Naive B cell (primary cell): ENCODE results near the gene DENND1C. TPM values are rescaled to one million over a fixed set of nuclear protein-coding genes. Genes with fewer than 3 reads are reported as not detected.

ENCODE experiments used
- ATAC-seq, 2 donors: fragments of 150-1000 bp; cut with Tn5 transposase; 2 replicates each; pipeline ENCODE4 v1.10.0; 2021; ENCODE audit warnings: low read depth in 2 of 2, mild to moderate bottlenecking in 2 of 2, moderate library complexity in 2 of 2
- DNase-seq: peaks from one replicate; pipeline ENCODE4 v3.0.0; 2022
- H3K27ac Mint-ChIP-seq, 6 donors: one replicate each; pipeline ENCODE4 v1.8.0; 2020 to 2022; ENCODE audit warnings: mild to moderate bottlenecking in 6 of 6, mixed read lengths in 6 of 6, moderate library complexity in 5 of 6, inconsistent platforms in 2 of 6
- H3K27me3 Mint-ChIP-seq, 3 donors: one replicate each; pipeline ENCODE4 v1.8.0; 2021 to 2022; ENCODE audit warnings: mixed read lengths in 3 of 3, mild to moderate bottlenecking in 1 of 3
- H3K36me3 Mint-ChIP-seq, 2 donors: one replicate each; pipeline ENCODE4 v1.8.0; 2020 to 2022; ENCODE audit warnings: mixed read lengths in 2 of 2, inconsistent platforms in 1 of 2, mild to moderate bottlenecking in 1 of 2
- H3K4me1 Mint-ChIP-seq, 3 donors: one replicate each; pipeline ENCODE4 v1.8.0; 2020 to 2022; ENCODE audit warnings: mixed read lengths in 3 of 3, inconsistent platforms in 1 of 3, mild to moderate bottlenecking in 1 of 3, moderate library complexity in 1 of 3
- H3K4me3 Mint-ChIP-seq, 8 donors: one replicate each; pipeline ENCODE4 v1.8.0; 2020 to 2022; ENCODE audit warnings: mild to moderate bottlenecking in 8 of 8, mixed read lengths in 8 of 8, moderate library complexity in 8 of 8, inconsistent platforms in 2 of 8
- H3K9me3 Mint-ChIP-seq, 7 donors: one replicate each; pipeline ENCODE4 v1.8.0; 2020 to 2022; ENCODE audit warnings: mixed read lengths in 7 of 7, mild to moderate bottlenecking in 5 of 7, inconsistent platforms in 2 of 7, moderate library complexity in 1 of 7
- polyA plus RNA-seq, 6 donors: library from polyadenylated mRNA; unstranded; fragments of 300-500 nt; fragmentation: Illumina TruSeq; gene quantifications; one replicate each; pipeline ENCODE4 v1.2.3, GENCODE V29; 2021; ENCODE audit warnings: low read depth in 6 of 6

DENND1C gene
- polyA plus RNA-seq, 6 donors from 2014 or later: 36.5 to 72.3 (median 39.3) TPM

- DNase-seq (no peak), ATAC-seq (no peak)
- Mint-ChIP-seq H3K4me3 (no peak overlapping the region), H3K27ac (peak overlapping the region in 1 of 6 donors; percentile 17), H3K27me3 (peaks cover 0 to 13% (median 12%) of the 10 kb centered on the region in 3 donors), H3K4me1 (peaks cover 11 to 17% (median 16%) of the 10 kb centered on the region in 3 donors), H3K9me3 (no peaks in the 10 kb centered on the region), H3K36me3 (peaks cover 0 to 16% of the 10 kb centered on the region in 2 donors)
Observed at GRCh38 chr19:6466526-6467248, 14.9 kb downstream of the DENND1C start.

DNA sequence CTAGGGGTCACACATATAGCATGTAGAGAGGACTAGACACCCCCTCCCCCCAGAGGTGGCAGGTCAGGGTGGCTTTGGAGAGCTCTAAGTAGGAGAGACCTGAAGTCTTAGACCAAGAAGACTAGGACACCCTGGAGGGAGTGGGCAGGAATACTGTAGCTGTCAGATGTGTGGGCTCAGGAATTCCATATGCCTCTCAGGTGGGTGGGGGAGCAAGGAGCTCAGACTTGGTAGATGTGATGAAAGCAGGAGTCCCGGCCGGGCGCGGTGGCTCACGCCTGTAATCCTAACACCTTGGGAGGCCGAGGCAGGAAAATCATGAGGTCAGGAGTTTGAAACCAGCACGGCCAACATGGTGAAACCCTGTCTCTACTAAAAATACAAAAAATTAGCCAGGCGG is 15.9 kb downstream of the DENND1C start:
- Mint-ChIP-seq H3K9me3 (no peaks in the 10 kb centered on the region), H3K4me3 (peak overlapping the region in 2 of 8 donors; percentile 6 to 9), H3K36me3 (peaks cover 0 to 16% of the 10 kb centered on the region in 2 donors), H3K27ac (peak overlapping the region in 4 of 6 donors; percentile 44 to 89 (median 58)), H3K27me3 (peaks cover 0 to 13% (median 12%) of the 10 kb centered on the region in 3 donors), H3K4me1 (peaks cover 12 to 17% (median 17%) of the 10 kb centered on the region in 3 donors)
- DNase-seq: no peak
- no peak for ATAC-seq

- H3K4me1 Mint-ChIP-seq: peaks cover 19 to 23% (median 19%) of the 10 kb centered on the region in 3 donors
- H3K4me3 Mint-ChIP-seq: peak overlapping the region in 7 of 8 donors; percentile 1 to 64 (median 53)
- H3K27me3 Mint-ChIP-seq: peaks cover 0 to 13% (median 12%) of the 10 kb centered on the region in 3 donors
- H3K36me3 Mint-ChIP-seq: peaks cover 0 to 16% of the 10 kb centered on the region in 2 donors
- H3K9me3 Mint-ChIP-seq: no peaks in the 10 kb centered on the region
- no peak for DNase-seq
- H3K27ac Mint-ChIP-seq: peak overlapping the region in 2 of 6 donors; percentile 48 to 74
- no peak for ATAC-seq
Observed at GRCh38 chr19:6465006-6465405, 16.6 kb downstream of the DENND1C start.

- H3K4me1 Mint-ChIP-seq: peaks cover 20 to 25% (median 21%) of the 10 kb centered on the region in 3 donors
- no peak for ATAC-seq
- no peaks in the 10 kb centered on the region for H3K9me3 Mint-ChIP-seq
Observed at GRCh38 chr19:6464070-6464873, 17.3 kb downstream of the DENND1C start, which contains the start of gene CRB3. TSS of gene CRB3 (plus strand) at chr19:6464271. CDS start at chr19:6464702, 431 bp downstream.

DNA sequence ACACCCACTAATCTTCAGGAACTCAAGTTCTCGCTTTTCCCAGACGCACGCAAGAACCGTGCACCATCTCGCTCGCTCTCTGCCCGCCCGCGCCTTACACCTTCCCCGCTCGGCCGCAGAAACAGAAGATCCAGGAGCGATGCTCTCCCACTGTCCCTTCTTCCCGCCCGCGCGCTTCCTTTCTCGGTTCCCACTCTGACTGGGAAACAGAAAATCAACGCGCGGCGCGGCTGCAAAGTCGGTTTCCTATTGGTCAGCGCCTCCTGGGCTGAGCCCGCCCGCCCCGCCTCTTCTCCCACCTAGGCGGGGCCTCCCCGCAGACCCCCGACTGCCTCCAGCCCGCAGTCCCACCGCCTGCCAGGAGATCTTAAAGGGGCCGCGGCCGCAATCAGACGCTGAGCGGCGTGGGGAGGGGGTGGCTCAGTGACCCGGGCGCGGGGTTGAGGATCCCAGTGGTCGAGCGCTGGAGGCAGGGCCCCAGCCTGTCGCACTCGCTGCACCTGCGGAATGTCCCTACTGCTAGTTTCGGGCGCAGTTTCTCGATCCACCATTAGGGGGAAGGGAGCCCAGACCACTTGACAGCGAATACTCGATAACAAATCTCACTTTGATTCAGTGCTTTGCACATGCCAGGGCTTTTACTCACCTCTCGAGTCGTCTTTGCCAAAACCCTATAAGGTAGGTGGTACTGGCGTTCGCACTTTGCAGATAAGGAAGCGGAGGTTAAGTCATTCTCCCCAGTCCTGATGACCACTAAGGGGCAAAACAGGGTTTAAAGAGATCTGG is 21.3 kb downstream of the DENND1C start:
- peak; percentile 95 for DNase-seq
- peak overlapping the region; percentile 35 to 94 (median 89) for H3K27ac Mint-ChIP-seq
- H3K36me3 Mint-ChIP-seq: no peaks in the 10 kb centered on the region
- peaks cover 24 to 33% (median 30%) of the 10 kb centered on the region in 3 donors for H3K4me1 Mint-ChIP-seq
- peaks cover 0 to 3% (median 0%) of the 10 kb centered on the region in 7 donors for H3K9me3 Mint-ChIP-seq
- peak; percentile 82 to 83 for ATAC-seq
- H3K4me3 Mint-ChIP-seq: peak overlapping the region; percentile 91 to 99 (median 94)
- peaks cover 0 to 13% (median 8%) of the 10 kb centered on the region in 3 donors for H3K27me3 Mint-ChIP-seq

More at GRCh38 chr19:6464070-6464873, 17.3 kb downstream of the DENND1C start, which contains the start of gene CRB3:
- Mint-ChIP-seq H3K27me3 (peaks cover 0 to 13% (median 12%) of the 10 kb centered on the region in 3 donors), H3K4me3 (peak within 1 kb of the TSS; percentile 56 to 71 (median 64)), H3K36me3 (peaks cover 0 to 9% of the 10 kb centered on the region in 2 donors), H3K27ac (peak within 1 kb of the TSS in 2 of 6 donors; percentile 48 to 74)
- DNase-seq: no peak

DNA sequence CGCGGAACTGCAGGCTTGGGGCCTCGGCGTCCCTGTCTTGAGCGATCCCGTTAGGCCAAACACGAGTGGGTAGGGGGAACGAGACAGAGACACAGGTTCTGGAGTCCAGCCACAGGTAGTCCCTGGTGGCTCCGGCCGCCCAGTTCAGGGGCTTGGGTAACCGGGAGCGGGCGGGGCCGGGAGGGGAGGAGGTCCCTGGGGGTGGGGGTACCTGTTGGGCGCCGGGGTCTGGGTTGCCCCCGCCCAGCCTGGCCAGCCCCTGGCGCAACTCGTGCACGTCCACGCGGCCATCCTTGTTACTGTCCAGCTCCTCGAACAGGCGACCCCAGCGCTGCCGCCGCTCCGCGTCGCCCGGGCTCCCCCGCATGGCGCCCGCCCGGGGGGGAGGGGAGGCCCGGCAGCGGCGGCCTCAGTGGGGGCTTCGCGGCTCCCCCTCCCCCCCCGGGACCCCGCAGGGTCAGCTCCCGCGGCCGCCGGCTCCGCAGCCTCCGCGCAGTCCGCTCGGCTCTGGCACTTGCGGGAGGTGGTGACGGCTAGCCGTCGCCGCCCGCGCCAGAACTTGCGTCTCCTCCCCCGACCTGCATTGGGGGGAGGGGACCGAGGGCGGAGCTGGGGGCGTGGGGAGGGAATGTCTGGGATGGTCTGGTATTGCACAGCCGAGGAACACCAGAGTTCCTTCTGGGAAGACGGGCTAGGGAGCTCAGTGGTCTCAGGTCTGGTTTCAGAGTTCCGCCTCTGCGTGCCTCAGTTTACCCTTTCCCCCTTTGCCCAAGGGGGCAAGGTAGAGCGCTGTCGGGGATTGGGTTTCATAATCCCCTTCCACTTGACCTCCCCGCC is 22.1 kb downstream of the DENND1C start, which contains the start of gene SLC25A23:
Gene SLC25A23, minus strand, starts transcription at position 531 of the 837 bp plus-strand sequence. Its CDS starts 164 bp downstream, at position 367.
- H3K27me3 Mint-ChIP-seq: peaks cover 0 to 6% (median under 1%) of the 10 kb centered on the region in 3 donors
- peak within 1 kb of the TSS; percentile 91 to 99 (median 94) for H3K4me3 Mint-ChIP-seq
- ATAC-seq (peak; percentile 12 to 16), DNase-seq (peak; percentile 32)
- peaks cover 17 to 33% (median 22%) of the 10 kb centered on the region in 3 donors for H3K4me1 Mint-ChIP-seq
- peak within 1 kb of the TSS; percentile 35 to 94 (median 92) for H3K27ac Mint-ChIP-seq
- H3K9me3 Mint-ChIP-seq: peaks cover 0 to 6% (median 0%) of the 10 kb centered on the region in 7 donors
- no peaks in the 10 kb centered on the region for H3K36me3 Mint-ChIP-seq

GRCh38 chr19:6458695-6459261 is 22.8 kb downstream of the DENND1C start:
- H3K27ac Mint-ChIP-seq: peak overlapping the region in 3 of 6 donors; percentile 47 to 92 (median 77)
- peaks cover 3 to 5% of the 10 kb centered on the region in 2 donors for H3K36me3 Mint-ChIP-seq
- peaks cover 14 to 28% (median 18%) of the 10 kb centered on the region in 3 donors for H3K4me1 Mint-ChIP-seq
- ATAC-seq (no peak), DNase-seq (no peak)
- peaks cover 0 to 10% (median 3%) of the 10 kb centered on the region in 7 donors for H3K9me3 Mint-ChIP-seq
- H3K27me3 Mint-ChIP-seq: no peaks in the 10 kb centered on the region
- peak overlapping the region; percentile 72 to 93 (median 88) for H3K4me3 Mint-ChIP-seq

GRCh38 chr19:6457958-6458694 is 23.5 kb downstream of the DENND1C start:
- Mint-ChIP-seq H3K4me3 (peak overlapping the region; percentile 25 to 93 (median 88)), H3K27ac (peak overlapping the region in 2 of 6 donors; percentile 77 to 92), H3K4me1 (peaks cover 14 to 27% (median 18%) of the 10 kb centered on the region in 3 donors), H3K36me3 (peaks cover 6 to 8% of the 10 kb centered on the region in 2 donors), H3K27me3 (no peaks in the 10 kb centered on the region), H3K9me3 (peaks cover 0 to 13% (median 7%) of the 10 kb centered on the region in 7 donors)
- DNase-seq (no peak), ATAC-seq (no peak)

DNA sequence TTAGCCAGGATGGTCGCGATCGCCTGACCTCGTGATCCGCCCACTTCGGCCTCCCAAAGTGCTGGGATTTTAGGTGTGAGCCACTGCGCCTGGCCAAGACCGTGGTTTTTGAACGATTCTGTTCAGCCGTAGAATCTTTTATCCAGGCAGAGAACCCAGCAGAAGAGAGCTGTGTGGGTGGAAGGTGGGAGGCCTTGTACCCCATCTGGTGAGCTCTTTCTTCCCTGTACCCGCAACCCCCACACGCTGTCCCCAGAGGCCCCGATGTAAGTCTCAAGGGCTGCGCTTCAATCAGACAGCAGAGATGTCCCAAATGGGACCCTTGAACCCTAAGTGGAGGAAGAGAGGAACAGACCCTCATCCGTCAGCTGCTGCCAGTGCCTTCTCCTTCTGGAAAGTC is 25.7 kb downstream of the DENND1C start:
- H3K4me3 Mint-ChIP-seq: no peak overlapping the region
- H3K27me3 Mint-ChIP-seq: no peaks in the 10 kb centered on the region
- no peak overlapping the region for H3K27ac Mint-ChIP-seq
- H3K4me1 Mint-ChIP-seq: peaks cover 12 to 27% (median 18%) of the 10 kb centered on the region in 3 donors
- DNase-seq (no peak), ATAC-seq (no peak)
- H3K9me3 Mint-ChIP-seq: peaks cover 0 to 19% (median 7%) of the 10 kb centered on the region in 7 donors
- peaks cover 8 to 11% of the 10 kb centered on the region in 2 donors for H3K36me3 Mint-ChIP-seq

- Mint-ChIP-seq H3K4me3 (no peak overlapping the region), H3K27me3 (peaks cover 0 to 6% (median 0%) of the 10 kb centered on the region in 3 donors), H3K4me1 (peaks cover 6 to 15% (median 9%) of the 10 kb centered on the region in 3 donors), H3K27ac (no peak overlapping the region), H3K36me3 (peaks cover 8 to 11% of the 10 kb centered on the region in 2 donors), H3K9me3 (peaks cover 0 to 19% (median 7%) of the 10 kb centered on the region in 7 donors)
- ATAC-seq: no peak
- no peak for DNase-seq
Observed at GRCh38 chr19:6453951-6454565, 27.5 kb downstream of the DENND1C start.
